ENCODE results near the gene SIAH2.

The SIAH2 gene

DNA sequence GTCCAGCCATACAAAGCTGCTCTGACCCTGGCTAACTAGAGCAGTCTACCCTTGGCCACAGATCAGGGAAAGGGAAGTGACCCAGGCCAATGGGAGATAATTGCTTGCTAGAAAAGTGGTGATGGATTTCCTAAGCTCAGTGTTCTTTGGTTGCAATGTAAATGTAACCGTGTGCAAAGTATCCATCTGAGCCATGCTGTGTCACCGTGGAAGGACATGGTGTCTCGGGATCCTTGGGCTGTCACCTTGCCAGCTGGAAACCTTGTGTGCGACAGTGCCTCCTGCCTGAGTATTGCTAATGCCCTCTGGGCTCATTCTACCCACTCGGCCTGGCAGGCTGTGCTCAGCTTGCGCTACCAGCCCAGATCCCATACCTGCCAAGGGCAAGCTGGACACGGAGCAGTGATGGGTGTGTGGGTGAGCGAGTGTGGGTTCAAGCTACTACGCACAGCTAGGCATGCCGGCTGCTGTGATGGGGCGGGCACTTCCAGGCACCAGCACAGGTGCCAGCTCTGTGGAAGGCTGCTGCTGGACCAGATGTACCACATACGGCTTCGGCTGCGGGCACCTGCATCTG lies 10.7 kb upstream of the SIAH2 start:
- no peak for FAIRE-seq

DNA sequence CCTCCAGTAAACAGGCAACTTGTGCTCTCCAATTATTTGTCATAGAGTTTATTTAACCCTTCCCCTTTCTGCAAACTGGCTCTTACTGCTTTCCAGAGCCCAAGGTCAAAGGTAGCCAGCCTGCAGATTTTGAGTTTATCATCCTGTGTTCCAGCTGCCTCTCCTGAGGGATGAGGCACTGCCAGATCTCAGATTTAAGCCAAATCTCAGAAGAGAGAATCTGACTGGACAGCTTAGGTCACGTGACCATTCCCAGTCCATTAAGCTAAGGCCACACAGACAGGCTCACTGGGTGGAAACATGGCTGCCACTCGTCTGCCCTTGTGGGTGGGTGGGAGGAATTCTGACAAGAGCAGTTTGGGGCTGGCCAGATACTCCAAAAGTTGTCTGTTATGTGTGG lies 8.6 kb upstream of the SIAH2 start:
- FAIRE-seq = no peak

DNA sequence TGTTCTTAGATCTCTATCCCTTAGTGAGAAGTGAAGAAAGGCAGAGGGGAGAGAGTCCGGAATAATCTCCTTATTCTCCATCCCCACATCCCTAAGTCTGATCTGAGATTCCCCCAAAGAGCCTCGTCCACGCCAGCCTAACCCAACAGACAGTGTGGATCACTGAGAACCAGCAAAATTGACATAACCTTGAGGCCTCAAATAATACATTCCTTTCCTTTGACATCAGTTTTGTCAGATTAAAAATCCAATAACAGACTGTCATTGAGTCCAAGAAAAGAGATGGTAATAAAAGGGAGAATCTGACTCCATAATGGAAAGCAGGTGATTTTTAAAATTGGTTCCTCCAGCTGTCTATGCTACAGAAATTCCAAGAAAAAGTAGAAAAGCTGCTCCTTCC lies 7.7 kb upstream of the SIAH2 start:
- no peak for FAIRE-seq

DNA sequence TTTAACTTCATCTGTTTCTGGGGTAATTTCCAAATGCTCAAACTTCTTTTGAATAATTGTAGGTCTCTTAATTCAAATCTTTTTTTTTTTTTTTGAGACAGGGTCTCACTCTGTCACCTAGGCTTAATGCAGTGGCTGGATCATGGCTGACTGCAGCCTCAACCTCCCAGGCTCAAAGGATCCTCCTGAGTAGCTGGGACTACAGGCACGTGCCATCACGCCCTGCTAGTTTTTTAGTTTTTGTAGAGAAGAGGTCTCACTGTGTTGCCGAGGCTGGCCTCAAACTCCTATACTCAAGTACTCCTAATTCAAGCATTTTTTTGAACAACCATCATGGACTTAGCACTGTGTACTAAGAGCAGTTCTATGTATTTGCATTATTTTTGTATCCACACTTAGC lies 3.8 kb upstream of the SIAH2 start:
- FAIRE-seq = no peak

DNA sequence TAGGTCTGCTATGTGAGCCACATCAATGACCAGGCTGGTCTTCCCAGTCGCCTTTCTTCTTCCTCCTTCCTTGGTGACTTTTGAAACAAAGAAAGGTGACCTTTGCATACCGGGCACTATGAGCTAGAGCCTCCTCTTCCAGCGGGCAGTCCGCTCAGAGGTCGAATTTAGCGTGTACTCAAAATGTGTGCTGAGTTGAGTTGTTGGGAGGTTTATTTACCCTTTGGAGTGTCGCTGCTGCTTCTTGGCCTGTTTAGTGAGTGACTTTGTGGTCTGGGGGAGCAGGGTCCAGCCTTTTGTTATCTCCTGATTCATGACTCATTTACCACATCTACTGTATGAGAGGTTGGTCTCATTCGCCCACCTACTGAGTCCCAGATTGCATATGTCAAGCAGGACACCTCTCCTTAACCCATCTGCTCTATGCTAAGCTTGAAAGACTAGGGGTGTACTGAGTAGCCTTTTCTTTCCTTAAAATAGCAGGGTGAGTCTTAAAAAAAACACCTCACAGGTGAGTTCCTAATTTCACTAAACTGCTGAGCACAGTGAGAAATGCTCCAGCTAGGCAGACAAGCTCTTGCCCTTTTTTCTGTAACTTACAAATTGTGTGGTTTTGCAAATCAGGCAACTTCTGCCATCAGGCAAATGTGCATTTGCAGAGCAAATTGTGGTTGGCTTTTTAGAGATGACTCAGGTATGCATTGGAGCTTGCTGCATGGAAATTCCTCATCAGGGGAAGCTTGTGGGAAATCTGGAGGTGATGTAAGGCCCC lies 3.2 kb upstream of the SIAH2 start:
- no peak for FAIRE-seq

DNA sequence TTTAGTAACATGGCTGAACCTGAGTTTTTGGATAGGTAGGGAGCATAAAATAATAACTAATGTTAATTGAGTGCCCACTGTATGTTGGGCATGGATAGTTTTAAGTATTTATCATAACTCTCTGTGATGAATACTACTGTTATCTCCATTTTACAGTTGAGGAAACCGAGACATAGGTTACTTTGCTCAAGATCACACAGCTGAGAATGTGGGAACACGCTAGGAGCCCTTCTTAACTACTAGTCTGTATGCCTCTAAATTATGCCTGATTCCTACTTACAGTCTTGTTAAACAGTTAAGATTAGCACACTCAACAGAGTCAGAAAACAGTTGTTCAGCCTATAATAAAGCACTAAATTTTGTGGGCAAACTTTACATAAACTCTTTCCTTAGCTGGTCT lies 2.0 kb upstream of the SIAH2 start:
- FAIRE-seq = no peak

DNA sequence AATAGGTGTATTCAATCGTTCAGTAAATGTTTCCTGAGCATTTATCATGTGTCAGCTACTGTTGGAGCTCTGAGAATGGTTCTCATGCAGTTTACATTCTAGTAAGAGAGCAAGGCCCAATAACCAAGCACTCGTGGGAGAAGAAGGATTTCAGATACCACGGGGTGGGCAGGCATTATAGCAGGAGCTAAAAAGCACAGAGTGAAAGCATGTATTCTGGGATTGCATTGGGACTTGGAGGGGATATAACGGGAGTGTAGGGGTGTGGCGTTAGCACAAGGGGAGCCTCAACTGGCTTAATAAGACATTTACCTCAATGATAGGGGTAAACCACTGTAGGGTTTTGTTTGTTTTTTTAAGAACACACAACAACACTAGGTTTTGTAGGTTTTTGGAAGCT lies 1.6 kb upstream of the SIAH2 start:
- FAIRE-seq = no peak

DNA sequence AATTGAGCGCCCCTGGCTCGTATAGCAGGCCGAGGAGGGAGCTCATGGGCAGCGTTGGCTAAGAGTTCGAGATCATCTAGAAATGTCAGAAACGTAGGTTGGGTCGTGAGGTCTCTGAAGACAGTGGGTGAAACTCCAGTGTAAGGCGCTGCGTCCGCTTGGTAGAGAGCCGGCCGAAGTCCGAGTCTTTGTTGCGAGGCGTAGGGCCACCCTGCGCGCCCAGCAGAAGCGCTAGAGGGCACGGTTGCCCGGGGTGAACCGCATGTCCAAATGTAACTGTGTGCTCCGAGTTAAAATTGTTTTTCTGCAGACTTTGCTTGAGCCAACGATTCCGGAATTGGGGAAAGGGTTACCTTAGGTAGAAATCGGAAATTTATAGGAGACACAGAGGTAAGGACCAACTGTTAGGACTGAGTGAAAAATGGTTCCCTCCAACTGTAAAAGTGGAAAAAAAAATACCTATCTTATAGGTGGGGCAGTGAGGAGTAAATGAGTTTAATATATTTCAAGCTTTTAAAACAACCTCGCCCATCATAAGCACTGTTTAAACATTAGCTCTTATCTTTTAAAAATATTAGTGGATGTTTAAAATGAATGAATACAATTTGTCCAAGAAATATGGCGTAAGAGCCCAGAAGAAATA lies 993 bp upstream of the SIAH2 start:
- no peak for FAIRE-seq

DNA sequence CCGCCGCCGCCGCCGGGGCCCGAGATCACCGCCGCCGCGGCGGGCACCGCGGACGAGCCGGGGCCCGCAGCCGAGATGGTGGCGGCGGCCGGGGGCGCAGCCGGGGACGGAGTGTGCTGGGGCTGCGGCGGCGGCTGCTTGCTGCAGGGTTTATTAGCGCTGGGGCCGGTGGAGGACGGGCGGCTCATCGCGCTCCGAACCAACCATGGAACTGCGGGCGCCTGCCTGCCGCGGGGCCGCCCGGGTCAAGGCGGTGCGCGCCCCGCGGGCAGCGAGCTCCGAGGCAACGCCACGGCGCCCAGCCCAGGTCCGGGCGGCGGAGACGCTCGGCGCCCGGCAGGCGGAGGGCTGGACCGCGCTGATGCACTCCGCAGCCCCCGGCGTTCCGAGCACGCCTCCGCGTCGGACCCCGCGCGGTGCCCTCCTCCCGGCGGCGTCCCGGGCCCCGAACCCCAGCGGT lies 277 bp downstream of the SIAH2 start:
- FAIRE-seq = no peak

DNA sequence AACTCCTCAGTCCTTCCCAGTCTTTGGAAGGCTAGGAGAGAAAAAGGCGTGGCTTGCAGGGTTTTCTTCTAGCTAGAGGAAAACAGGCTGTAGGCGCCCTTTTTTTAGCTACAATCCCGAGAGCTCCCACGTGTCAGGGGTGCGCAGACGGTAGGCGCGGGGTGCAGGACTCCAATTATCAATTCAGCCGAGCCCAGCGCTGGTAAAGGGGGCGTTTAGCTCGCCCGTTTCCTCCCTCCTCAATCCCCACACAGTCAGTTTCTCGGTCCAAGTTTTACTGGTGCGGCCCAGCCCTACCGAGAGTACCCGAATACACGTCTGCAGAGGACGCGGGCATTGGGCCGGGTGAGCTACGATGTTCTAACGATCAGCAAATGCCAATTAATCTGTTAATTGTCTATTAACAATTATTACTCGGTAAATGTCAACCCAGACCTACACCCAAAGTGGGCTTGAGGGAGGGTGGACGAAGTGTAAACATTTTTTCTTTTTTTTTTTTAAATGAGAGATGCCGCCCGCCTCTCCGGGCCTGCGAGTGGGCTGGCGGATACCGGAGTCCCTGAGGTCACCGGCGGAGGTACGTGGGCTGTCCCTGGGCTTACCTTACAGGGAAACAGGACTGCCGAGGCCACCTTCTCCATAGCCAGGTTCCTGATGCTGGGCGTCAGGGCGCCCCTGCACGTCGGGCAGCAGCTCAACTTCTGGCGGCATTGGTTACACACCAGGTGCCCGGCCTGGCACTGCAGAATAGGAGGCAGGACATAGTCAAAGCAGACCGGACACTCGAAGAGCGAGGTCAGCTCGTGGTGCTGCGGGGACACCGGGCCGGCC lies 923 bp downstream of the SIAH2 start:
- FAIRE-seq = no peak

DNA sequence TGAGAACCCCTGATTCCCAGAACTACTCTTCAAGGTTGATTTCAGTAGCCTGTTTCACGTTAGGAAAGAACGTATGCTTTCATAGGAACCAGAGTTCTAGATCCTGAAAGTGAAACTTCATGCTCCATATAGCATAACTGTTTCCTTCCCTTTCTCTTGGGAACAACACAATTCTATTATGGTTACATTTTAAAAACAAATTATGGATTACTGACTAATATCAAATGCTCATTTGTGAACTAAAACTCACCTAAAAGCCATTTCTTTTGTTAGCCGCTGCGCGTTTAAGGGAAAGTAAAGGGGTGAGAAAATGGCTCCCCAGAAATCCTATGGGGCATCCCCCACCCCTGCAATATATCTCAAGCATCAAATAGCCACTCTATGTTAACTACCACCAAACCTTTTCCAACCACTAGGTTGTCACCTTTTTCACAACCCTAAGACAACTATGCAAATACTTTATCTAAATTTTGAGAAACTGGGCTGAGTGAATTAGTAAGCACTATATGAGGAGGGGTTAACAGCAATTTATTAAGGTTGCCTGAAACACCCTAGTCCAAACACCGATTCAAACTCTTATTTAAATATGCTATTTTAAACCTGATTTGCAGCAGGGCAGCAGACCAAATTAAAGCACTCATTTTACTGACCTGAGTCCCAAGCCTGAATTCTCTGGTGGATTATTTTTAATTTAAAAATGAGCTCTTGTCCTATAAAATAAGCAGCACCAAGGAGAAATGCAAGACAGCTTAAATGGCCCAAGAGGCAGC lies 2.4 kb downstream of the SIAH2 start:
- FAIRE-seq = no peak

DNA sequence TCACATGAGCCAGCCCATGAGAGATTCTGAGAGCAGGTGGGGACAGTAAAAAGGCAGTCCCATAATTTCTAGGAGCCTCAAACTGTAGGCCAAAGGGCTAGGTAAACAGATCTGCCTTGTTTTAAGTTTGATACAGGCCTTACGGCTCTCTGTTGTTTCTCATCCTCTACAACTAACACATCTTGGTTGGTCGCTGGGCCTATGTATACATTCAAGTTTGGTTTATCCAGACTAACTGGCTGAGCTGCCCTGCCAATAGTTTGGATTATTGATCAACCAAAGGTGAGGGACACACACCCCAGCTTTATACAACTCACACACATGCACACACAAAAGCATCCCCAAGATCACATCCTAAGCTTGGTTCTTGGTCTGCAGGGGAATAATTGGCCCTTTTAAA lies 3.0 kb downstream of the SIAH2 start:
- FAIRE-seq = no peak

DNA sequence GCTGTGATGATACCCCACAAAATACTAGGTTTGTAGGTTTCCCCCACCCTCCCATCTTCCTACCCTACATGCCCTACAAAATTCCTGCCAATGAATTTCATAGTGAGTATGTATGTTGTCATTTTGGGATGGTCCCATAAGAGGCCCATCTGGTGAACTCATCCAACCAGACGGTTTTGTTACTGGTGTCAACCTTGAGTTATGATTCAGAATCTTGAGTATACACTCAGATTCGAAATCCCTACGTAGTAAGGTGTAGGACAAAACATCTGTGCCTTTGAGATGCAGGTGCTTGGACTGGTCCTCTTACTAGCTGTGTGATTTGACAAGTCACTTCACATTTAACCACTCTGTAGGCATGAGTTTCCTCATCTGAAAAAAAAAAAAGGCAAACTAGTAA lies 3.6 kb downstream of the SIAH2 start:
- FAIRE-seq = no peak

DNA sequence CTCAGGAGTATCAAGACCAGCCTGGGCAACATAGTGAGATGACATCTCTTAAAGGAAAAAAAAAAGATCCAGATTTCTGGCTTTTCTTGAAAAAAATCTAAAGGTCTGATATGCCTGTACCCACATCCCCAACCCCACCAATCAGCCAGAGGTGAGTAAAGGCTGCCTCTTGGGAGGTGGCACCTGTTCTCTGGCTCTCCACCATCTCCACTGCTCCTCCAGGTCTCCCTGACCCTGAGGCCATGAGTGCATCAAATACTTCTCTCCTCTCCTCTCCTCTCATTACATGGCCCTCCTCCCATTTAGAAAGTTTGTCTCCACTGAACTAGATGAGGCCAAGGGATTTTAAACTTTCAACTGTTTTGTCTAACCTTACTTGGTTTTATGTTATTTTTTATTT lies 5.2 kb downstream of the SIAH2 start:
- no peak for FAIRE-seq

DNA sequence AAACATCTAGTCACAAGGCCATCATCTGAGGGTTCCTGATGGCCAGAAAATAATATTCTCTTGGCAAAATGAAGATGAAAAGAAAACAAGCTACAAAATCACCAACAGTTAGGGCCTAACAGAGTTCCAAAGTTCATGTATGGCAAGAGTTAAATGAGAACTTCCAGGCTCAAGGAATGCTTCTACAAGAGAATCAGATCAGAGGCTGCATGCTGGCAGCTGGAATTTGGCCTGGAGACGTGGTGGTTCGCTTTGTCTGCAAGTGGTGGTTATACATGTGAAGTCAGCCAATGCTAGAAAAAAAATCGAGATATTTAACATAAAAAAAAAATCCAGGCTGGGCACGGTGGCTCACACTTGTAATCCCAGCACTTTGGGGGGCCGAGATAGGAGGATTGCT lies 5.6 kb downstream of the SIAH2 start:
- no peak for FAIRE-seq

DNA sequence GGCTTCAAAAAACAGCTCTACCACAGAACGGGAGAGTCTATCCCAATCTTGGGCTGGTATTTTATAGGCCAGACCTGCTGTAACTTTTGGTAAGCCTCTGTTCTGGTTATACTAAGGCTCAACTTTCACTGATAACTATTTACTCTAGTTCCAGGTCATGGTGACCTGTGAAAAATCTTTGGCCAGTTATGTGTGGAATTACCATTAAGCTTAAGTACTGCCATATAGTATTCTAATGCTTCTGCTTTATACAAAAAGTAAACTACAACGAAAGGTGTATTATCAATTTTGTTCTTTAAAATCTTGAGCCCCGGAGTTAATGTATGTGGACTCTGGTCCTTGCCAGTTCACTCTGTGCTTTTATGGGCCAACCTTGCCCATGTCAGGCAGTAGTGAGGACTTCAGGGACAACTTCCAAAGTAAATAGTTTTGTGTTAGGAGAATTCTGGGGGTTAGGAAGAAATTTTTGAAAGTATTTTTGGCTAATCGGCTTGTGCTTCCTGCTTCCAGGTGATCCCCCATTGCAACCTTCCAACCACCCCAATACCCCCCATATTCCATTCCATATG lies 6.4 kb downstream of the SIAH2 start:
- no peak for FAIRE-seq

DNA sequence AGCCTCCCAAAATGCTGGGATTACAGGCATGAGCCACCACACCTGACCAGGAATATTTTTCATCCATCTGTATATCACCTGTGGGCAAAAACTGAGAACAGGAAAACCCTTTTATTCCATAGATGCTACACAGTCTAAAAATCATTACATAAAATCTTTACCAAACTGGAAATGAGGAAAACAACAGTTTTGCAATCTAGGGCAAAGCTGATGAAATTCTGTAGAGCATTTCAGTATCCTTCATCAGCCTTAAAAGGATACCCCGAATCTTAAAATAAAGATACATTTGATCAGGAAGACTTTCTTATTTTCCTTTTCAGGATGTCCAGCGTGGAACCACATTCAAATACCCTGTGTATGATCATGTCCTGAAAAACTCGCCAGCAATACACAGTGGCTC lies 7.1 kb downstream of the SIAH2 start:
- no peak for FAIRE-seq

DNA sequence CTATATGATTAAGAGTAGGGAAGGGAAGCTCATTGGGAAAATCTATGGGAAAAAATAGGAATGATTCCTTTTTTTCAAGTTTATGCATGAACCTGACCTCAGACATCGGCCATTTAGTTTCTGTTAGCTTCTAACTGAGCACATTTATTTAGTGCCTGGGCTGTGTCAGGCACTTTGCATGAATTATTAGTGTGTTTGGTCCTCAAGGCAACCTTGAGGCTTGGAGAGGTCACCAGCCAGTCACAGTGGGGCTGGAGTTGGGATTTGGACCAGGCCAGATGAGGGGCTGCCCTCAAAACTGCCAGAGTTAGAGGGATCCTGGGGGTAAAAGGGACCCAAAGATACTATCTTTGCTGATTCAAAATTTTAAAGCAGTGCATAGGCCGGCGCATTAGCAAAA lies 8.1 kb downstream of the SIAH2 start:
- no peak for FAIRE-seq

DNA sequence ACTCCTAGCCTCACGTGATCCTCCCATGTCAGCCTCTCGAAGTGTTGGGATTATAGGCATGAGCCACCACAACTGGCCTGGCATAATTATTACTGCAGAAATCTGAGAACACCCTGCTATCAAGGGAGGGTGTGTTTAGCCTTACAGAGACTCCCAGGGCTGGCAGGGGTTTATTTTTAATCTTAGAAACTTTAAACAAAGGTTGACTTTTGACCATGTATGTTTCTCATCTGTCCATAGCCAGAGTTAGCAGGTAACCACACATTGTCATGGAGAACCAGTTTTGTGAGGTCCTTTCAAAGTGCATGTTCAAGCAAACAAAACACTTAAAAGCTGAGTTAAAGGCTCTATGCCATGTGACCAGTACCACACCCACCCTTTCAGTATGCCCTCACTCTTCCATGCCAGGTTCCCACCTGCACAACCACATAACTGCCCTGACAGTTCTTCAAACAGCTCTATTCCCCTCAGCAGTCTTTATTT lies 11.1 kb downstream of the SIAH2 start:
- FAIRE-seq = no peak

DNA sequence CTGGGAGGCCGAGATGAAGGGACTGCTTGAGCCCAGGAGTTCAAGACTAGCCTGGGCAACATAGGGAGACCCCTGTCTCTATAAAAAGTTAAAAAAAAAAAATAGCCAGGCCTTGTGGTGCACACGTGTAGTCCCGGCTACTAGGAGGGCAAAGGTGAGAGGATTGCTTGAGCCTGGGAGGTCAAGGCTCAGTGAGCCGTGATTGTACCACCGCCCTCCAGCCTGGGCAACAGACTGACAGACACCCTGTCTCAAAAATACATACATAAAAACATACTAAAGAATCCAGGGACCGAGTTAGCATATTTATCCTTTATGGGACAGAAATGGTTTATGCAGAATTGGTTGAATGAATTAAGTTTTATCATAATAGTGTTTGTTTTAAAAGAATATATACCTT lies 13.7 kb downstream of the SIAH2 start:
- FAIRE-seq = no peak

DNA sequence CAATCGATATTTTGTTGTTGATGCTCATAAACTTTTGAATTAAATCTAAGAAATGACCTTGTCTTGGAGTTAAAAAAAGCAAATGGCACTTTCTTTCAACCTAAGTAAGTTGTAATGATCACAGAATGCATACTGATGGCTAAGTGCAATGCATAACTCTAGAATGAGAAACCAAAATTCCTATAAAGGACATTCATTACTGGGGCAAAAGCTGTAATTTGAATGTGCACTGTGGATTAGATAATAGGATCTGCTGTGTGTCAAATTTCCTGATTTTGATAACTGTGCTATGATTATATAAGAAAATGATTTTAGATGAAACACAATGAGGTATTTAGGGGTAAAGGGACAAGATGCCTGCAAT lies 14.3 kb downstream of the SIAH2 start:
- FAIRE-seq = no peak
